ENCODE data around the gene MAZ. TPM values are rescaled to one million over a fixed set of nuclear protein-coding genes. Genes with fewer than 3 reads are reported as not detected.

The MAZ gene
- total and polyA plus RNA-seq, 2 of the 13 experiments (the other 11 are each of a cell fraction or from before 2014, with no cell fraction given) = 203 to 277 TPM

DNA sequence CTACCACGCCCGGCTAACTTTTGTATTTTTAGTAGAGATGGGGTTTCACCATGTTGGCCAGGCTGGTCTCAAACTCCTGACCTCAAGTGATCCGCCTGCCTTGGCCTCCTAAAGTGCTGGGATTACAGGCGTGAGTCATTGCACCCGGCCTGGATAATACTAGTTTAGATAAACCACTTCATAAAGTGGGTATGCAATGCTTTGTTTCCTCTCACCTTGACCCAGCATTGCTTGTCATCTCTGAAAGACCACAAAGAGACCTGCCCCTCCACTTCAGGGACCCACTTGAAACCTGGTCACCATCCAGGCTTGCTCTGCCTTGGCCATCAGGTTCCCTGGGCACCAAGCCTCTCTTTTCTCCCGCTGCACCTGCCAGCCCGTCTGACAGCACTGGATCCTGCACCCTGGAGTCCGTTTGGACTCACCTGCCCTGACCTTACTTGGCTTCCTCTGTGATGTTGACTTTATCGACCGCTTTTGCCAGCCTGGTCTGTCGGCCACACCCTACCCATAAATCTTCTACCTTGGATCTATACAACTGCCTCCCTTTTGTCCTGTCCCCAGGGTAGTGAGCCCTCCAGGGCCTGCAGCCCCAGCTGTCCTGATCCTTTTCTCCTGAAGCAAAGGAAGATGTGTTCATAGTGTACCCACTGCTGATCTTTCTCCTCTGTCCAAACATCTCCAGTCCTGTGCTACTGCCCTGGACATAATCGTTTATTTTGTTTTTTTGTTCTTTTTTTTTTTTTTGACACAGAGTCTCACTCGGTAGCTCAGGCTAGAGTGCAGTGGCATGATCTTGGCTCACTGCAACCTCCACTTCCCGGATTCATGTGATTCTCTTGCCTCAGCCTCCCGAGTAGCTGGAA, 40.9 kb upstream of the MAZ start (continued):
- TF ChIP-seq ZNF891 (CRISPR knock-in tag; IDR thresholded peaks at IDR 0.05) = no peak
- TF ChIP-seq TSC22D2 (CRISPR knock-in tag; IDR thresholded peaks at IDR 0.05; ENCODE audit: borderline replicate concordance) = no peak
- peak; percentile 92; the same call in 1 of the 2 replicates for TF ChIP-seq ZNF567 (CRISPR knock-in tag; IDR thresholded peaks at IDR 0.05; ENCODE audit: borderline replicate concordance)
- TF ChIP-seq, protein P1, sequence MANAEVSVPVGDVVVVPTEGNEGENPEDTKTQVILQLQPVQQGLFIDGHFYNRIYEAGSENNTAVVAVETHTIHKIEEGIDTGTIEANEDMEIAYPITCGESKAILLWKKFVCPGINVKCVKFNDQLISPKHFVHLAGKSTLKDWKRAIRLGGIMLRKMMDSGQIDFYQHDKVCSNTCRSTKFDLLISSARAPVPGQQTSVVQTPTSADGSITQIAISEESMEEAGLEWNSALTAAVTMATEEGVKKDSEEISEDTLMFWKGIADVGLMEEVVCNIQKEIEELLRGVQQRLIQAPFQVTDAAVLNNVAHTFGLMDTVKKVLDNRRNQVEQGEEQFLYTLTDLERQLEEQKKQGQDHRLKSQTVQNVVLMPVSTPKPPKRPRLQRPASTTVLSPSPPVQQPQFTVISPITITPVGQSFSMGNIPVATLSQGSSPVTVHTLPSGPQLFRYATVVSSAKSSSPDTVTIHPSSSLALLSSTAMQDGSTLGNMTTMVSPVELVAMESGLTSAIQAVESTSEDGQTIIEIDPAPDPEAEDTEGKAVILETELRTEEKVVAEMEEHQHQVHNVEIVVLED (CRISPR knock-in tag; IDR thresholded peaks at IDR 0.05; ENCODE audit: borderline replicate concordance) = peak; percentile 67; the same call in 1 of the 2 replicates
- peak; percentile 54; the same call in 1 of the 2 replicates for TF ChIP-seq ZNF205 (CRISPR knock-in tag; IDR thresholded peaks at IDR 0.05)
- no peak for TF ChIP-seq ZFYVE20 (CRISPR knock-in tag; IDR thresholded peaks at IDR 0.05; ENCODE audit: borderline replicate concordance, low read depth)
- no peak for TF ChIP-seq THYN1 (CRISPR knock-in tag; IDR thresholded peaks at IDR 0.05; ENCODE audit: borderline replicate concordance, low read depth)
- TF ChIP-seq, protein P2, sequence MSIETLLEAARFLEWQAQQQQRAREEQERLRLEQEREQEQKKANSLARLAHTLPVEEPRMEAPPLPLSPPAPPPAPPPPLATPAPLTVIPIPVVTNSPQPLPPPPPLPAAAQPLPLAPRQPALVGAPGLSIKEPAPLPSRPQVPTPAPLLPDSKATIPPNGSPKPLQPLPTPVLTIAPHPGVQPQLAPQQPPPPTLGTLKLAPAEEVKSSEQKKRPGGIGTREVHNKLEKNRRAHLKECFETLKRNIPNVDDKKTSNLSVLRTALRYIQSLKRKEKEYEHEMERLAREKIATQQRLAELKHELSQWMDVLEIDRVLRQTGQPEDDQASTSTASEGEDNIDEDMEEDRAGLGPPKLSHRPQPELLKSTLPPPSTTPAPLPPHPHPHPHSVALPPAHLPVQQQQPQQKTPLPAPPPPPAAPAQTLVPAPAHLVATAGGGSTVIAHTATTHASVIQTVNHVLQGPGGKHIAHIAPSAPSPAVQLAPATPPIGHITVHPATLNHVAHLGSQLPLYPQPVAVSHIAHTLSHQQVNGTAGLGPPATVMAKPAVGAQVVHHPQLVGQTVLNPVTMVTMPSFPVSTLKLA (IDR thresholded peaks at IDR 0.05) = no peak
- no peak for TF ChIP-seq ZBTB21 (CRISPR knock-in tag; IDR thresholded peaks at IDR 0.05)
- no peak for TF ChIP-seq ZFP82 (CRISPR knock-in tag; IDR thresholded peaks at IDR 0.05; ENCODE audit: borderline replicate concordance)
- peak; percentile 77; the same call in 1 of the 2 replicates for TF ChIP-seq KDM1A (CRISPR knock-in tag; IDR thresholded peaks at IDR 0.05)
- no peak; the same call in 1 of the 2 replicates for TF ChIP-seq DR1 (CRISPR knock-in tag; IDR thresholded peaks at IDR 0.05)
- peak; percentile 97; the same call in 1 of the 2 replicates for TF ChIP-seq SMAD1 (CRISPR knock-in tag; IDR thresholded peaks at IDR 0.05; ENCODE audit: borderline replicate concordance, low read depth)
- TF ChIP-seq XBP1 (CRISPR knock-in tag; IDR thresholded peaks at IDR 0.05) = peak; percentile 87; the same call in 1 of the 2 replicates
- TF ChIP-seq, protein P3, sequence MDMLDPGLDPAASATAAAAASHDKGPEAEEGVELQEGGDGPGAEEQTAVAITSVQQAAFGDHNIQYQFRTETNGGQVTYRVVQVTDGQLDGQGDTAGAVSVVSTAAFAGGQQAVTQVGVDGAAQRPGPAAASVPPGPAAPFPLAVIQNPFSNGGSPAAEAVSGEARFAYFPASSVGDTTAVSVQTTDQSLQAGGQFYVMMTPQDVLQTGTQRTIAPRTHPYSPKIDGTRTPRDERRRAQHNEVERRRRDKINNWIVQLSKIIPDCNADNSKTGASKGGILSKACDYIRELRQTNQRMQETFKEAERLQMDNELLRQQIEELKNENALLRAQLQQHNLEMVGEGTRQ (IDR thresholded peaks at IDR 0.05; ENCODE audit: low read depth, low read length) = no peak
- TF ChIP-seq, protein P3 (CRISPR knock-in tag; IDR thresholded peaks at IDR 0.05; ENCODE audit: borderline replicate concordance) = no peak; the same call in 1 of the 2 replicates
- TF ChIP-seq RFX1 (IDR thresholded peaks at IDR 0.05) = no peak
- TF ChIP-seq, protein P4, sequence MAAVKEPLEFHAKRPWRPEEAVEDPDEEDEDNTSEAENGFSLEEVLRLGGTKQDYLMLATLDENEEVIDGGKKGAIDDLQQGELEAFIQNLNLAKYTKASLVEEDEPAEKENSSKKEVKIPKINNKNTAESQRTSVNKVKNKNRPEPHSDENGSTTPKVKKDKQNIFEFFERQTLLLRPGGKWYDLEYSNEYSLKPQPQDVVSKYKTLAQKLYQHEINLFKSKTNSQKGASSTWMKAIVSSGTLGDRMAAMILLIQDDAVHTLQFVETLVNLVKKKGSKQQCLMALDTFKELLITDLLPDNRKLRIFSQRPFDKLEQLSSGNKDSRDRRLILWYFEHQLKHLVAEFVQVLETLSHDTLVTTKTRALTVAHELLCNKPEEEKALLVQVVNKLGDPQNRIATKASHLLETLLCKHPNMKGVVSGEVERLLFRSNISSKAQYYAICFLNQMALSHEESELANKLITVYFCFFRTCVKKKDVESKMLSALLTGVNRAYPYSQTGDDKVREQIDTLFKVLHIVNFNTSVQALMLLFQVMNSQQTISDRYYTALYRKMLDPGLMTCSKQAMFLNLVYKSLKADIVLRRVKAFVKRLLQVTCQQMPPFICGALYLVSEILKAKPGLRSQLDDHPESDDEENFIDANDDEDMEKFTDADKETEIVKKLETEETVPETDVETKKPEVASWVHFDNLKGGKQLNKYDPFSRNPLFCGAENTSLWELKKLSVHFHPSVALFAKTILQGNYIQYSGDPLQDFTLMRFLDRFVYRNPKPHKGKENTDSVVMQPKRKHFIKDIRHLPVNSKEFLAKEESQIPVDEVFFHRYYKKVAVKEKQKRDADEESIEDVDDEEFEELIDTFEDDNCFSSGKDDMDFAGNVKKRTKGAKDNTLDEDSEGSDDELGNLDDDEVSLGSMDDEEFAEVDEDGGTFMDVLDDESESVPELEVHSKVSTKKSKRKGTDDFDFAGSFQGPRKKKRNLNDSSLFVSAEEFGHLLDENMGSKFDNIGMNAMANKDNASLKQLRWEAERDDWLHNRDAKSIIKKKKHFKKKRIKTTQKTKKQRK (IDR thresholded peaks at IDR 0.05; ENCODE audit: low read length) = no peak
- TF ChIP-seq ZNF589 (CRISPR knock-in tag; conservative IDR thresholded peaks at IDR 0.05) = 0 out of 2 replicates have a peak, but pooled peaks have one; percentile 11
- no peak for TF ChIP-seq ATF7 (IDR thresholded peaks at IDR 0.05)
- TF ChIP-seq ATF7 (CRISPR knock-in tag; IDR thresholded peaks at IDR 0.05) = no peak; the same call in 1 of the 2 replicates

Data from HepG2 (cell line).